H9 (cell line): Measurements from ENCODE around the gene VPS54. TPM values are rescaled to one million over a fixed set of nuclear protein-coding genes. Genes with fewer than 3 reads are reported as not detected.

Experiments
- DNase-seq: peaks from one replicate; pipeline ENCODE4 v3.0.0-alpha.2; 2017
- H2AFZ ChIP-seq: one replicate; pipeline ENCODE4 v1.6.1; 2013; ENCODE audit warnings: mild to moderate bottlenecking, low read length, control low read depth, moderate library complexity
- H2AK5ac ChIP-seq: 2 replicates; pipeline ENCODE4 v1.6.1; 2013; ENCODE audit warnings: low read length, control low read depth, mixed read lengths; ENCODE audit not compliant: insufficient read length
- H2BK120ac ChIP-seq: one replicate; pipeline ENCODE4 v1.6.1; 2013; ENCODE audit warnings: low read depth, mild to moderate bottlenecking, low read length, control low read depth, inconsistent platforms; ENCODE audit not compliant: poor library complexity, severe bottlenecking
- H2BK12ac ChIP-seq: 2 replicates; pipeline ENCODE4 v1.6.1; 2013; ENCODE audit warnings: low read length, control low read depth, mixed read lengths, low read depth; ENCODE audit not compliant: insufficient read length
- H2BK15ac ChIP-seq: 2 replicates; pipeline ENCODE4 v1.6.1; 2013; ENCODE audit warnings: low read depth, low read length, control low read depth
- H2BK20ac ChIP-seq: one replicate; pipeline ENCODE4 v1.6.1; 2013; ENCODE audit warnings: low read depth, mild to moderate bottlenecking, low read length, control low read depth, inconsistent platforms; ENCODE audit not compliant: poor library complexity, severe bottlenecking
- H2BK5ac ChIP-seq: 2 replicates; pipeline ENCODE4 v1.6.1; 2013; ENCODE audit warnings: low read length, control low read depth, mixed read lengths; ENCODE audit not compliant: insufficient read length
- H3K14ac ChIP-seq: 2 replicates; pipeline ENCODE4 v1.6.1; 2013; ENCODE audit warnings: low read length, control low read depth; ENCODE audit not compliant: insufficient read depth
- H3K18ac ChIP-seq: 2 replicates; pipeline ENCODE4 v1.6.1; 2013; ENCODE audit warnings: low read depth, mild to moderate bottlenecking, mixed read lengths, low read length, control low read depth; ENCODE audit not compliant: insufficient read length
- H3K23ac ChIP-seq: 2 replicates; pipeline ENCODE4 v1.6.1; 2013; ENCODE audit warnings: low read length, control low read depth, mixed read lengths, low read depth; ENCODE audit not compliant: insufficient read length
- H3K23me2 ChIP-seq: 2 replicates; pipeline ENCODE4 v1.6.1; 2013; ENCODE audit warnings: low read depth, mild to moderate bottlenecking, mixed read lengths, low read length, control low read depth; ENCODE audit not compliant: insufficient read length, poor library complexity, severe bottlenecking
- H3K27ac ChIP-seq: 2 replicates; pipeline ENCODE4 v1.5.1; 2013; ENCODE audit warnings: low read length, control low read depth, mixed read lengths, low read depth; ENCODE audit not compliant: insufficient read length
- H3K27me3 ChIP-seq: 2 replicates; pipeline ENCODE4 v1.6.1; 2013; ENCODE audit warnings: low read length, control low read depth, inconsistent platforms; ENCODE audit not compliant: insufficient read depth
- H3K4ac ChIP-seq: 2 replicates; pipeline ENCODE4 v1.6.1; 2013; ENCODE audit warnings: low read depth, mild to moderate bottlenecking, control low read depth, inconsistent platforms, low read length, moderate library complexity
- H3K4me1 ChIP-seq: 2 replicates; pipeline ENCODE4 v1.6.1; 2013; ENCODE audit warnings: low read length, control low read depth, inconsistent platforms; ENCODE audit not compliant: insufficient read depth
- H3K4me2 ChIP-seq: 2 replicates; pipeline ENCODE4 v1.6.1; 2013; ENCODE audit warnings: low read length, control low read depth, mixed read lengths; ENCODE audit not compliant: insufficient read length, insufficient read depth
- H3K56ac ChIP-seq: 2 replicates; pipeline ENCODE4 v1.6.1; 2013; ENCODE audit warnings: low read depth, mild to moderate bottlenecking, mixed read lengths, low read length, control low read depth; ENCODE audit not compliant: insufficient read length
- H3K79me1 ChIP-seq: 2 replicates; pipeline ENCODE4 v1.6.1; 2013; ENCODE audit warnings: low read depth, mild to moderate bottlenecking, moderate library complexity, low read length, control low read depth, inconsistent platforms; ENCODE audit not compliant: insufficient read depth, poor library complexity, severe bottlenecking
- H3K79me2 ChIP-seq: 2 replicates; pipeline ENCODE4 v1.6.1; 2013; ENCODE audit warnings: low read length, control low read depth, inconsistent platforms; ENCODE audit not compliant: insufficient read depth
- H3K9ac ChIP-seq: 2 replicates; pipeline ENCODE4 v1.6.1; 2013; ENCODE audit warnings: low read length, control low read depth, mixed read lengths; ENCODE audit not compliant: insufficient read length; ENCODE audit errors: extremely low read depth
- H3K9me3 ChIP-seq: one replicate; pipeline ENCODE4 v1.6.1; 2013; ENCODE audit warnings: low read depth, low read length, inconsistent platforms; ENCODE audit not compliant: control insufficient read depth
- H3T11ph ChIP-seq: one replicate; pipeline ENCODE4 v1.6.1; 2013; ENCODE audit warnings: mild to moderate bottlenecking, low read length, control low read depth, inconsistent platforms
- H4K20me1 ChIP-seq: one replicate; pipeline ENCODE4 v1.6.1; 2013; ENCODE audit not compliant: control insufficient read depth, insufficient read length, insufficient read depth
- H4K5ac ChIP-seq: 2 replicates; pipeline ENCODE4 v1.6.1; 2013; ENCODE audit warnings: low read depth, mild to moderate bottlenecking, mixed read lengths, low read length, control low read depth; ENCODE audit not compliant: insufficient read length
- H4K8ac ChIP-seq: replicated peaks from 2 replicates; pipeline ENCODE4 v1.6.1; 2013; ENCODE audit warnings: low read length, control low read depth, mixed read lengths, low read depth; ENCODE audit not compliant: insufficient read length
- H4K91ac ChIP-seq: 2 replicates; pipeline ENCODE4 v1.6.1; 2013; ENCODE audit warnings: low read depth, mild to moderate bottlenecking, moderate library complexity, mixed read lengths, low read length, control low read depth; ENCODE audit not compliant: insufficient read length
- H3K27ac Mint-ChIP-seq, 3 experiments: 2 replicates in 2 of 3; 3 replicates in 1 of 3; pipeline ENCODE4 v1.8.0; 2020 to 2021; ENCODE audit warnings: mixed read lengths in 3 of 3, mild to moderate bottlenecking in 1 of 3, moderate library complexity in 1 of 3
- H3K27me3 Mint-ChIP-seq: 2 replicates; pipeline ENCODE4 v1.8.0; 2021; ENCODE audit warnings: low read depth, mild to moderate bottlenecking, moderate library complexity, mixed read lengths
- H3K36me3 Mint-ChIP-seq, 3 experiments: 2 replicates in 2 of 3; 3 replicates in 1 of 3; pipeline ENCODE4 v1.8.0; 2020 to 2021; ENCODE audit warnings: low read depth in 3 of 3, mixed read lengths in 3 of 3; ENCODE audit not compliant: insufficient read depth in 1 of 3
- H3K4me1 Mint-ChIP-seq, 2 experiments: 2 replicates each; pipeline ENCODE4 v1.8.0; 2020; ENCODE audit warnings: mixed read lengths in 2 of 2
- H3K4me3 Mint-ChIP-seq, 2 experiments: 2 replicates in 1 of 2; 3 replicates in 1 of 2; pipeline ENCODE4 v1.8.0; 2020 to 2021; ENCODE audit warnings: mild to moderate bottlenecking in 2 of 2, mixed read lengths in 2 of 2, moderate library complexity in 1 of 2
- H3K9me3 Mint-ChIP-seq, 2 experiments: 2 replicates in 1 of 2; 3 replicates in 1 of 2; pipeline ENCODE4 v1.8.0; 2020; ENCODE audit warnings: mild to moderate bottlenecking in 2 of 2, mixed read lengths in 2 of 2, moderate library complexity in 1 of 2
- CTCF ChIP-seq: fragments of 200-600 bp; sonication (generic); conservative IDR thresholded peaks from 3 replicates; pipeline ENCODE4 v1.8.0; 2021; ENCODE audit warnings: antibody characterized with exemption, mild to moderate bottlenecking
- WGBS: extraction: QIAGEN DNeasy Blood & Tissue Kit; methylation state at CpG from one replicate; pipeline ENCODE4 v1.1.7; 2013; ENCODE audit warnings: missing lambda C conversion rate, low lambda C conversion rate, mixed read lengths; ENCODE audit not compliant: insufficient read length; ENCODE audit errors: extremely low coverage; 5-methylcytosine and 5-hydroxymethylcytosine counted together
- total RNA-seq: library from RNA; stranded (reverse); gene quantifications from 2 replicates; pipeline ENCODE4 v1.2.1, GENCODE V29; 2021

The VPS54 gene
- total RNA-seq, 1 experiment from 2014 or later = 13.4 TPM

- no peak overlapping the region for H3T11ph ChIP-seq
- Mint-ChIP-seq H3K27me3 (no peaks in the 10 kb centered on the region), H3K4me1 (peaks cover 22 to 24% of the 10 kb centered on the region in 2 experiments), H3K9me3 (peaks cover 0 to 3% of the 10 kb centered on the region in 2 experiments; a peak in 2 of 5 replicates), H3K36me3 (no peaks in the 10 kb centered on the region), H3K4me3 (no peak overlapping the region), H3K27ac (no peak overlapping the region)
- no peak overlapping the region for H2AK5ac ChIP-seq
- H3K9ac ChIP-seq = no peak overlapping the region
- H3K9me3 ChIP-seq = no peaks in the 10 kb centered on the region
- H2BK20ac ChIP-seq = no peak overlapping the region
- H2AFZ ChIP-seq = no peak overlapping the region
- H3K18ac ChIP-seq = no peak overlapping the region
- no peak overlapping the region for H2BK120ac ChIP-seq
- no peak overlapping the region for H3K14ac ChIP-seq
- no peak overlapping the region for H3K4ac ChIP-seq
- no peak overlapping the region for H2BK15ac ChIP-seq
- TF ChIP-seq CTCF = no peak
- no peaks in the 10 kb centered on the region for H3K27me3 ChIP-seq
- H3K4me2 ChIP-seq = no peak overlapping the region
- H3K79me1 ChIP-seq = no peaks in the 10 kb centered on the region
- no peak for DNase-seq
- no peak overlapping the region for H3K27ac ChIP-seq
- H3K79me2 ChIP-seq = no peaks in the 10 kb centered on the region
- H2BK12ac ChIP-seq = no peak overlapping the region
- H4K5ac ChIP-seq = no peak overlapping the region
- H3K23me2 ChIP-seq = peaks cover 3% of the 10 kb centered on the region
- WGBS = no CpG with 5 or more reads among the region's 3 CpGs
- H2BK5ac ChIP-seq = no peak overlapping the region
- no peak overlapping the region for H3K23ac ChIP-seq
- H3K4me1 ChIP-seq = peaks cover 2% of the 10 kb centered on the region; the same call in 1 of the 2 replicates
- H4K91ac ChIP-seq = no peak overlapping the region
- no peak overlapping the region for H3K56ac ChIP-seq
- H4K8ac ChIP-seq = no peak overlapping the region
- no peaks in the 10 kb centered on the region for H4K20me1 ChIP-seq
Observed at GRCh38 chr2:64024259-64024949, 5.2 kb upstream of the VPS54 start.
